GM19193 (cell line): Measurements from ENCODE around the gene CAPRIN2.
A peak's percentile ranks its signal among the peaks of the same experiment; 100 is the strongest.

Experiments
- POLR2A ChIP-seq: IDR thresholded peaks from 4 replicates; pipeline ENCODE4 v1.6.1; 2011; ENCODE audit not compliant: insufficient read depth, insufficient read length; ENCODE audit errors: extremely low read depth

The CAPRIN2 gene, protein sequence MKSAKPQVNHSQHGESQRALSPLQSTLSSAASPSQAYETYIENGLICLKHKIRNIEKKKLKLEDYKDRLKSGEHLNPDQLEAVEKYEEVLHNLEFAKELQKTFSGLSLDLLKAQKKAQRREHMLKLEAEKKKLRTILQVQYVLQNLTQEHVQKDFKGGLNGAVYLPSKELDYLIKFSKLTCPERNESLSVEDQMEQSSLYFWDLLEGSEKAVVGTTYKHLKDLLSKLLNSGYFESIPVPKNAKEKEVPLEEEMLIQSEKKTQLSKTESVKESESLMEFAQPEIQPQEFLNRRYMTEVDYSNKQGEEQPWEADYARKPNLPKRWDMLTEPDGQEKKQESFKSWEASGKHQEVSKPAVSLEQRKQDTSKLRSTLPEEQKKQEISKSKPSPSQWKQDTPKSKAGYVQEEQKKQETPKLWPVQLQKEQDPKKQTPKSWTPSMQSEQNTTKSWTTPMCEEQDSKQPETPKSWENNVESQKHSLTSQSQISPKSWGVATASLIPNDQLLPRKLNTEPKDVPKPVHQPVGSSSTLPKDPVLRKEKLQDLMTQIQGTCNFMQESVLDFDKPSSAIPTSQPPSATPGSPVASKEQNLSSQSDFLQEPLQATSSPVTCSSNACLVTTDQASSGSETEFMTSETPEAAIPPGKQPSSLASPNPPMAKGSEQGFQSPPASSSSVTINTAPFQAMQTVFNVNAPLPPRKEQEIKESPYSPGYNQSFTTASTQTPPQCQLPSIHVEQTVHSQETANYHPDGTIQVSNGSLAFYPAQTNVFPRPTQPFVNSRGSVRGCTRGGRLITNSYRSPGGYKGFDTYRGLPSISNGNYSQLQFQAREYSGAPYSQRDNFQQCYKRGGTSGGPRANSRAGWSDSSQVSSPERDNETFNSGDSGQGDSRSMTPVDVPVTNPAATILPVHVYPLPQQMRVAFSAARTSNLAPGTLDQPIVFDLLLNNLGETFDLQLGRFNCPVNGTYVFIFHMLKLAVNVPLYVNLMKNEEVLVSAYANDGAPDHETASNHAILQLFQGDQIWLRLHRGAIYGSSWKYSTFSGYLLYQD

GRCh38 chr12:30754750-30755394, at the start of gene CAPRIN2:
Gene CAPRIN2, minus strand, starts transcription at chr12:30754951. Its CDS starts 1,431 bp downstream, at chr12:30753520.
- TF ChIP-seq POLR2A = peak; percentile 86

DNA sequence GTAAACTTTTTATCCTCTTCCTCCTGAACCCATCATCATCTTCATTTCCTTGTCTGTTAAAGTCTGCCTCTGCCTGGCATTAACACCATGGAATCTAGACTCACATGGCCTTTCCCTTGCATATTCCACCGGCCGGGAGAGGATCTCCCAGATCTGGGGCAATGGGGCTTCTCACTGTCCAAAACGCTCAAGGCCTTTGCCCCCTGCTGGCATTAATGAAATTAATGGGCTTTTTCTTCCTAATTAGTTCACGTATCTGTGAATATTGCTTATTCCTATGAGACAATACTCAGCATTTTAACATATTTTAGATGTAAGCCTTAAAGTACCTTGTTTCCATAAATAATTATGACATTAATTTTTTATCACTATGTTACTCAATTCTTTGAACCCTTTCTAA, 42.9 kb upstream of the CAPRIN2 start:
- no peak for TF ChIP-seq POLR2A

DNA sequence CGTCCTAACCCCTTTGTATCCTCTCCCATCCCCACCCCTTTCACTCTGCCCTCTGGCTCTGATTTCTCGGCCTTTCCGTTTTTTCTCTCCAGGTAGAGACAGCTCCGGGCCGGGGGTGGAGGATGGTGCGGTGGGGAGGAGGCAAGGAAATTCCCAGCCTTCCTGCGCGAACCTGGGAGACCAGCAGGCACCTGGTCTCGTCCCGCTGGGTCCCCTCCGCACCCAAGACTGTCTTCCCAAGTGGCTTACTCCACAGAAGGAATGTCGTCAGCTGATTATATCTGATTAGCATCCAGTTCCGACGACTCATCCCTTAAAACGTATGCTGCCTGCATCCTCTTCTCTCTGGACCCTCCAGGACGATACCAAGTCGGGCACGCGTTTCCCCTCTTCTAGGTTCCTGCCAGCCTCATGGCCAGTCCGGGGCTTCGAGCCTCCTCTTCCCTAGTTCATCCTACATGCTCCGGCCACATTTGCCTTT, 42.2 kb upstream of the CAPRIN2 start:
- no peak for TF ChIP-seq POLR2A

GRCh38 chr12:30796313-30796780, 41.6 kb upstream of the CAPRIN2 start:
- no peak for TF ChIP-seq POLR2A

- no peak for TF ChIP-seq POLR2A
Observed at GRCh38 chr12:30795410-30796312, 40.9 kb upstream of the CAPRIN2 start.

DNA sequence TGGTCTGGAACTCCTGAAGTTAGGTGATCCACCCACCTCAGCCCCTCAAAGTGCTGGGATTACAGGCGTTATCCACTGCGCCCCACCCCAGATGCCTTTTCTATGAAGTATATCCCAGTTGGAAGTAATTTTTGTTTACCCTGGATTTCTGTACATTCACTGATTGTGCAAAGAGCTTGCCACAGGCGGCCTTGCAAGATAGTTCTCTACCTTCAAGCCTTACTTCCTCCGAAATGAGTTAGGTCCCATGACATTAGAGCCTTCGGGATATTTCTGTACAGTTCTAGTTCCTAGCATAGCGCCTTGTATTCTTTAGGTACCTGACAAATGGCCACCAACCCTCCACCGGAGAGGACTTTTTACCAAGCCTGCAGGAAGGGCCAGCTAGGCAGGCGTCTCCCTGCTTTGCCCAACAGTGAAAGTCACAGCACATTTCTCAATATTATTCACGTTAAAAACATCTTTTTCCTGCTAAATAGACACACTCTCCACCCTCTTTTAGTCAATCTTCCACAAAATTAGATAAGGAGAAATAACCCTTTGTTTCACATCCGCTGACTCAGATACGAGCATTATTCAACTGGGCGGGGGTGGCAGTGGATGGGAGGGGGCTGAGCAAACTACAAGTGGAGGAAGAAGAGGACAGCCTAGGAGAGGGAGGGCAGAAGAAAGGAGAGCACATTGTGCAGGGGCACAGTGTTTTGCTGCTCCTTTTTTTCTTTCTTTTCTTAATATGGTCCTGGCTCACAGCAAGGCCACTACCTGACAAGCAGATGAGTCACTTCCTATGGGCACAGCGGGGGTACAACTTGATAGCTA, 40.0 kb upstream of the CAPRIN2 start:
- no peak for TF ChIP-seq POLR2A

DNA sequence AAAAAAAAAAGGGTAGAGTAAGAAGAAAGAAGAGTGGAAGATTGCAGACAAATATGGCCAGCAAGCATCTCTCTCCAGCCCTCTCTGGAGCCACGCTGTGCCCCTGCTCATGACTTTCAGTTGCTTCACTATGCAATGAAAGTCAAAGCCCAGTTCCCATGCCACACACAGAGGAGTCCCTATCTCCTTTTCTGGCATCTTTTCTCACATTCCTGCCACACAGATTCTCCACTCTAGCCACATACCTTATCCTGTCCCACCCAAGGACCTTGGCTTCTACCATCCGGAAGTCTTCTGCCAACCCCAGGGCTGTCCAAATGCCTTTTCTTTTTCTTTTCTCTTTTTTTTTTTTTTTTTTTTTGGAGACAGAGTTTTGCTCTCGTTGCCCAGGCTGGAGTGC, 39.3 kb upstream of the CAPRIN2 start:
- no peak for TF ChIP-seq POLR2A

GRCh38 chr12:30792648-30793499, 38.1 kb upstream of the CAPRIN2 start:
- no peak for TF ChIP-seq POLR2A

GRCh38 chr12:30792085-30792484, 37.3 kb upstream of the CAPRIN2 start:
- no peak for TF ChIP-seq POLR2A

DNA sequence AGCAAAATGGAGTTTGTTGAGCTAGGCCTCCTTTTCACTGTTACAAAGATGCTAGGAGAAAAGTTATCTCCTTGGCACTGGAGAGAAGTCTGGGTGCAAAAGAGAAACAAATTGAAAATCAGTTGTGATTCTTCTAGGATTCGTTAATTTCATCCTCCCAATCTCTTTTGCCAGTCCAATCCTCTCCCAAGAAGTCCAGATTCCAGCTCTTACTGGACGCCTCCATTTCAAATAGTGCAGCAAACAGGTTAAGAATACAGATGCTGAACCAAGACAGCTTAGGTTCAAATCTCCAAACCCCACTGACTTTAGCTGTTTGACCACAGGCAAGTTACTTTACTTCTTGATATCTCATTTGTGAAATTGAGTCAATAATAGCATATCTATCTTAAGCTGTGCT, 34.0 kb upstream of the CAPRIN2 start:
- no peak for TF ChIP-seq POLR2A

GRCh38 chr12:30785630-30786029, 30.9 kb upstream of the CAPRIN2 start:
- TF ChIP-seq POLR2A = no peak

- TF ChIP-seq POLR2A = no peak
Observed at GRCh38 chr12:30784508-30784907, 29.8 kb upstream of the CAPRIN2 start.
